ENCODE measurements around the gene PKP1.
"Not testable (repeated sequence)": the region's sequence is repeated elsewhere in the genome, so short reads cannot be mapped to it uniquely, and the experiment has no call there.

DNA sequence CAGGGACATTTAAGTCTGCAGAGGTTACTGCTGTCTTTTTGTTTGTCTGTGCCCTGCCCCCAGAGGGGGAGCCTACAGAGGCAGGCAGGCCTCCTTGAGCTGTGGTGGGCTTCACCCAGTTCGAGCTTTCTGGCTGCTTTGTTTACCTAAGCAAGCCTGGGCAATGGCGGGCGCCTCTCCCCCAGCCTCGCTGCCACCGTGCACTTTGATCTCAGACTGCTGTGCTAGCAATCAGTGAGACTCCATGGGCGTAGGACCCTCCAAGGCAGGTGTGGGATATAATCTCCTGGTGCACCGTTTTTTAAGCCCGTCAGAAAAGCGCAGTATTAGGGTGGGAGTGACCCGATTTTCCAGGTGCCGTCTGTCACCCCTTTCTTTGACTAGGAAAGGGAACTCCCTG lies 43.7 kb upstream of the PKP1 start:
- TF ChIP-seq POLR2A (IDR thresholded peaks at IDR 0.05; ENCODE audit: low read length); GATA1 (IDR thresholded peaks at IDR 0.05; ENCODE audit: low read depth, low read length): not testable (repeated sequence)

All from erythroblast (primary cell).